ENCODE data around the gene RHOF.

RHOF gene

GRCh38 chr12:121793440-121793837 is at the start of gene RHOF:
TSS of gene RHOF (minus strand) at chr12:121793688. CDS start at chr12:121793633, 55 bp downstream.
- no peak for DNase-seq

GRCh38 chr12:121839993-121840761 is 46.7 kb upstream of the RHOF start:
- no peak for DNase-seq

- DNase-seq, result peak; percentile 98
These were observed 45.9 kb upstream of the RHOF start for GRCh38 chr12:121839106-121839992.

- DNase-seq, result no peak
These were observed 44.6 kb upstream of the RHOF start for GRCh38 chr12:121838126-121838525.

GRCh38 chr12:121837680-121838079 is 44.2 kb upstream of the RHOF start:
- DNase-seq, result no peak

GRCh38 chr12:121831571-121832245 is 38.2 kb upstream of the RHOF start:
- no peak for DNase-seq

- DNase-seq, result no peak
These were observed 37.2 kb upstream of the RHOF start for GRCh38 chr12:121830588-121831265.

- no peak for DNase-seq
These were observed 36.6 kb upstream of the RHOF start for GRCh38 chr12:121830134-121830533.

- no peak for DNase-seq
These were observed 35.9 kb upstream of the RHOF start for GRCh38 chr12:121829250-121829918.

GRCh38 chr12:121828826-121829225 is 35.3 kb upstream of the RHOF start:
- DNase-seq, result no peak

- no peak for DNase-seq
These were observed 34.8 kb upstream of the RHOF start for GRCh38 chr12:121828306-121828705.

GRCh38 chr12:121827351-121828099 is 34.0 kb upstream of the RHOF start:
- DNase-seq, result no peak

- no peak for DNase-seq
These were observed 33.0 kb upstream of the RHOF start for GRCh38 chr12:121826318-121827150.

GRCh38 chr12:121825041-121825523 is 31.6 kb upstream of the RHOF start:
- DNase-seq, result no peak

- no peak for DNase-seq
These were observed 30.2 kb upstream of the RHOF start for GRCh38 chr12:121823727-121824115.

- DNase-seq, result no peak
These were observed 29.7 kb upstream of the RHOF start for GRCh38 chr12:121823101-121823726.

GRCh38 chr12:121822393-121823100 is 29.1 kb upstream of the RHOF start:
- DNase-seq, result no peak

- no peak for DNase-seq
These were observed 26.6 kb upstream of the RHOF start for GRCh38 chr12:121820056-121820455.
